Mesothelial cell of epicardium (in vitro differentiated cells): Measurements from ENCODE around the gene CD79A. TPM values are rescaled to one million over a fixed set of nuclear protein-coding genes. Genes with fewer than 3 reads are reported as not detected.

Experiments
- DNase-seq, 2 experiments: peaks; one replicate each; pipeline ENCODE4 v3.0.0; 2021; ENCODE audit warnings: low spot score in 2 of 2; ENCODE audit not compliant: unreplicated experiment in 2 of 2
- H3K27ac Mint-ChIP-seq: 2 replicates; pipeline ENCODE4 v1.8.0; 2021; ENCODE audit warnings: mixed read lengths
- H3K27me3 Mint-ChIP-seq: 2 replicates; pipeline ENCODE4 v1.8.0; 2021; ENCODE audit warnings: low read depth, mixed read lengths
- H3K36me3 Mint-ChIP-seq: 2 replicates; pipeline ENCODE4 v1.8.0; 2021; ENCODE audit warnings: mixed read lengths
- H3K4me1 Mint-ChIP-seq: 2 replicates; pipeline ENCODE4 v1.8.0; 2021; ENCODE audit warnings: mixed read lengths
- H3K4me3 Mint-ChIP-seq: 2 replicates; pipeline ENCODE4 v1.8.0; 2021; ENCODE audit warnings: mild to moderate bottlenecking, moderate library complexity, mixed read lengths
- H3K9me3 Mint-ChIP-seq: 2 replicates; pipeline ENCODE4 v1.8.0; 2021; ENCODE audit warnings: mixed read lengths
- total RNA-seq: library from RNA; stranded (reverse); gene quantifications from 3 replicates; pipeline ENCODE4 v1.2.1, GENCODE V29; 2021
- TF ChIP-seq, protein P1 (sequence below): fragments of 200-600 bp; sonication (generic); IDR thresholded peaks from one replicate; pipeline ENCODE4 v1.5.0; 2021; ENCODE audit warnings: antibody characterized with exemption; ENCODE audit not compliant: unreplicated experiment

The CD79A gene
- total RNA-seq, 1 donor from 2014 or later = 0.58 TPM

- no peak for DNase-seq
- Mint-ChIP-seq H3K4me3 (no peak overlapping the region), H3K36me3 (peaks cover 23% of the 10 kb centered on the region), H3K4me1 (no peaks in the 10 kb centered on the region), H3K27ac (no peak overlapping the region), H3K27me3 (peaks cover 23% of the 10 kb centered on the region), H3K9me3 (no peaks in the 10 kb centered on the region)
- TF ChIP-seq, protein P1, sequence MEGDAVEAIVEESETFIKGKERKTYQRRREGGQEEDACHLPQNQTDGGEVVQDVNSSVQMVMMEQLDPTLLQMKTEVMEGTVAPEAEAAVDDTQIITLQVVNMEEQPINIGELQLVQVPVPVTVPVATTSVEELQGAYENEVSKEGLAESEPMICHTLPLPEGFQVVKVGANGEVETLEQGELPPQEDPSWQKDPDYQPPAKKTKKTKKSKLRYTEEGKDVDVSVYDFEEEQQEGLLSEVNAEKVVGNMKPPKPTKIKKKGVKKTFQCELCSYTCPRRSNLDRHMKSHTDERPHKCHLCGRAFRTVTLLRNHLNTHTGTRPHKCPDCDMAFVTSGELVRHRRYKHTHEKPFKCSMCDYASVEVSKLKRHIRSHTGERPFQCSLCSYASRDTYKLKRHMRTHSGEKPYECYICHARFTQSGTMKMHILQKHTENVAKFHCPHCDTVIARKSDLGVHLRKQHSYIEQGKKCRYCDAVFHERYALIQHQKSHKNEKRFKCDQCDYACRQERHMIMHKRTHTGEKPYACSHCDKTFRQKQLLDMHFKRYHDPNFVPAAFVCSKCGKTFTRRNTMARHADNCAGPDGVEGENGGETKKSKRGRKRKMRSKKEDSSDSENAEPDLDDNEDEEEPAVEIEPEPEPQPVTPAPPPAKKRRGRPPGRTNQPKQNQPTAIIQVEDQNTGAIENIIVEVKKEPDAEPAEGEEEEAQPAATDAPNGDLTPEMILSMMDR = no peak
These were observed 29.2 kb downstream of the CD79A start for GRCh38 chr19:41906271-41906670.

GRCh38 chr19:41906916-41907680 lies 30.0 kb downstream of the CD79A start:
- peak overlapping the region; percentile 43 for H3K27ac Mint-ChIP-seq
- TF ChIP-seq, protein P1 = no peak
- H3K4me3 Mint-ChIP-seq = no peak overlapping the region
- no peaks in the 10 kb centered on the region for H3K4me1 Mint-ChIP-seq
- DNase-seq = no peak
- H3K9me3 Mint-ChIP-seq = no peaks in the 10 kb centered on the region
- peaks cover 19% of the 10 kb centered on the region for H3K36me3 Mint-ChIP-seq
- peaks cover 31% of the 10 kb centered on the region for H3K27me3 Mint-ChIP-seq

DNA sequence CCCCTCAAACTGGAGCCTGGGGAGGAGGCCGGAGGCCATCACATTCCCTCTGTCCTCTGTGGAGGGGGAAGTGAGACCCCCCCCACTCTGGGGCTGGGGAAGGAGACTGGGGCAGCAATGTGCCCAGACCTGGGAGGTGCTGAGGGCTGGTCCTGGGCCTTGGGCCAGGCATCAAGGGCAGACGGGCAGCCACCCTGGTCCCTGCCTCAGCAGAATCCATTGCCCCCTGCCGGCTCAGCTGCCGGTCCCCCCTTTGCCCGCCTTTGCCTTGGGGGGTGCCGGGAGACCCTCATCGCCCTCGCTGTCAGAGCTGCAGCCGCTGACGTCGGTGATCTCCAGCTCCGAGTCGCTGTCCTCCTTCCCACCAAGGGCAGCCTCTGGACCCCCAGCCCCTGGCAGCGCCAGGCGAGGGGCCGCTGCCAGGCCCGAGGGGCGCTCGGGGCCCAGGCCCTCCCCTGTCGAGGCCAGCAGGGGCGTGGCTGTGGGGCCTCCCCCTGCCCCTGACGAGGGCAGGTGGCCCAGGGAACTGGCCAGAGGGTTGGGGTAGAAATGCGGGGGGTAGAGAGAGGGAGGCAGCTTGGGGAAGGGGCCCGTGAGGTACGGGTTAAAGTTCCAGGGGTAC lies 31.0 kb downstream of the CD79A start:
- H3K4me3 Mint-ChIP-seq = no peak overlapping the region

DNA sequence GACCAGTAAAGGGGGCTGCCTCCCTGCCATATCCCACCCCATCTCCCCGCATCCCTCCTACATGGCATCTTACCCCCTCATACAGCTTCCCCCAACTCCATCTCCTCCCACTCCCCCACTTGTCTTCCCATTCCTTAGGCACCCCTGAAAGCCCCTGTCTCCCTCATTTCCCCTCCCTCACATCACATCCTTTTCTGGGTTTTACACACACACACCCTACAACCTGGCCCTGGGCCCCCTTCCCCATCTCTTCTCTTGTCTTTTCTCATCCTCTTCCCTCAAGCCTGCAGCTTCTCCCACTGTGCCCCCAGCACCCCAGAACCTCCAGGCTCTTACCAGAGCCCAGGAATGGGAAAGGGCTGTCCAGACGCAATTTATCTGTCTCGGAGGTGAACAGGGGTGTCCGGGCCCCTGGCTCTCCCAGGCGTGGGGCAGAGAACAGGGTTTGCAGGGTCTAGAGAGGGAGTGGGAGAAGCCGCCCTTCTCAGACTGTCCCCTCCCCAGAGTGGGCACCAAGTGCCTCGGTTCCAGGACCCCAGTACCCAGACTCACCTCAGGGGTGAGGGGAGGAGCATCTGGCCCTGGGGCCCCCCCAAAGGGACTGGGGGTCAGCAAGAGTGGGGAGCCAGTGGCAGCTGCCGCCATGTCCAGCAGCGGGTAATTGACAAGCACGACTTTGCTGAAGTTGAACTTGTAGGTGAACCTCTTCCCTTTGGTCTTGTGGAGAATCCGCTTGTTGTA lies 31.8 kb downstream of the CD79A start:
- Mint-ChIP-seq H3K4me3 (no peak overlapping the region), H3K27me3 (peaks cover 49% of the 10 kb centered on the region)

More for the DNA sequence above, 31.0 kb downstream of the CD79A start:
- Mint-ChIP-seq H3K9me3 (no peaks in the 10 kb centered on the region), H3K27ac (no peak overlapping the region), H3K4me1 (no peaks in the 10 kb centered on the region), H3K36me3 (peaks cover 19% of the 10 kb centered on the region), H3K27me3 (peaks cover 41% of the 10 kb centered on the region)
- TF ChIP-seq, protein P1 = no peak
- no peak for DNase-seq

DNA sequence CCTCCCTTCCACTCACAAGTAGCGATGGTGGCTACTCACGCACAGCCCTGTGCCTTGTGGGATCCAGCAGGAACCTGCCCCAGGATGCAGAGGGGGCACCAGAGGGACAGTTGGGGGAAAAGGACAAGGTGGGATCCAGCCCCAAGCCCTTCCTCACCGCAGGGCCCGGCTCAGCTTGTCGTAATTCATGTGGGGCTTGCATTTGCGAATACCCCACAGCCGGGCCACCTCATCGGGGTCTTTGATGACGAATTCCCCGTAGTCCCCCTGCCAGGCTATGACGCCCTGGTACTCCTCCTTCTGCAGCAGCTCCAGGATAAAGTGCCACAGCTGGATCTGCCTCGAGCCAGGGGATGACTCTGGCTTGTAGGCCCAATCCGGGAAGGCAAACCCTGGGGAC lies 32.6 kb downstream of the CD79A start:
- peaks cover 10% of the 10 kb centered on the region for H3K36me3 Mint-ChIP-seq
- H3K27me3 Mint-ChIP-seq = peaks cover 56% of the 10 kb centered on the region
- H3K9me3 Mint-ChIP-seq = no peaks in the 10 kb centered on the region
- no peaks in the 10 kb centered on the region for H3K4me1 Mint-ChIP-seq
- TF ChIP-seq, protein P1 = no peak
- no peak overlapping the region for H3K4me3 Mint-ChIP-seq
- H3K27ac Mint-ChIP-seq = no peak overlapping the region
- no peak for DNase-seq

More for the DNA sequence above, 31.8 kb downstream of the CD79A start:
- TF ChIP-seq, protein P1 = no peak
- DNase-seq = no peak
- Mint-ChIP-seq H3K36me3 (peaks cover 16% of the 10 kb centered on the region), H3K4me1 (no peaks in the 10 kb centered on the region), H3K27ac (no peak overlapping the region), H3K9me3 (no peaks in the 10 kb centered on the region)
